Astrocyte (in vitro differentiated cells and primary cell): ENCODE measurements around the gene PDZD2. TPM values are rescaled to one million over a fixed set of nuclear protein-coding genes. Genes with fewer than 3 reads are reported as not detected.
A peak's percentile ranks its signal among the peaks of the same experiment; 100 is the strongest.

ENCODE experiments used
- DNase-seq: peaks from one replicate; pipeline ENCODE4 v3.0.0-alpha.2; 2010; ENCODE audit warnings: low read depth
- FAIRE-seq: peaks from 2 replicates; lab custom pipeline; 2011; peaks lifted over from hg19 to GRCh38; lab: Jason Lieb, UNC
- H2AFZ ChIP-seq: 2 replicates; pipeline ENCODE4 v1.6.0; 2012; ENCODE audit warnings: low read depth, low read length, inconsistent platforms
- H3K27ac ChIP-seq: 2 replicates; pipeline ENCODE4 v1.5.1; 2011; ENCODE audit warnings: low read depth, low read length, inconsistent platforms
- H3K27me3 ChIP-seq: 2 replicates; pipeline ENCODE4 v1.6.0; 2011; ENCODE audit warnings: low read length, inconsistent platforms; ENCODE audit not compliant: insufficient read depth
- H3K36me3 ChIP-seq: 2 replicates; pipeline ENCODE4 v1.5.1; 2011; ENCODE audit warnings: low read length, inconsistent platforms; ENCODE audit not compliant: insufficient read depth
- H3K4me1 ChIP-seq: 2 replicates; pipeline ENCODE4 v1.5.1; 2011; ENCODE audit warnings: low read length, inconsistent platforms; ENCODE audit not compliant: insufficient read depth
- H3K4me2 ChIP-seq: 2 replicates; pipeline ENCODE4 v1.6.0; 2012; ENCODE audit warnings: low read length, inconsistent platforms
- H3K4me3 ChIP-seq: 2 replicates; pipeline ENCODE4 v1.5.1; 2011; ENCODE audit warnings: low read depth, mild to moderate bottlenecking, low read length, inconsistent platforms; ENCODE audit not compliant: insufficient read depth
- H3K79me2 ChIP-seq: 2 replicates; pipeline ENCODE4 v1.6.0; 2012; ENCODE audit warnings: mild to moderate bottlenecking, low read length, inconsistent platforms; ENCODE audit not compliant: insufficient read depth
- H3K9ac ChIP-seq: 2 replicates; pipeline ENCODE4 v1.6.0; 2012; ENCODE audit warnings: mild to moderate bottlenecking, low read length, inconsistent platforms
- H3K9me3 ChIP-seq: 2 replicates; pipeline ENCODE4 v1.5.1; 2012; ENCODE audit warnings: low read depth, mild to moderate bottlenecking, low read length, inconsistent platforms; ENCODE audit not compliant: insufficient read depth
- H4K20me1 ChIP-seq: 2 replicates; pipeline ENCODE4 v1.6.0; 2012; ENCODE audit warnings: low read length, inconsistent platforms; ENCODE audit not compliant: insufficient read depth
- H3K27ac Mint-ChIP-seq: one replicate; pipeline ENCODE4 v1.8.0; 2021; ENCODE audit warnings: mild to moderate bottlenecking, mixed read lengths; ENCODE audit not compliant: unreplicated experiment
- H3K27me3 Mint-ChIP-seq: one replicate; pipeline ENCODE4 v1.8.0; 2021; ENCODE audit warnings: low read depth, mixed read lengths; ENCODE audit not compliant: unreplicated experiment
- H3K36me3 Mint-ChIP-seq: one replicate; pipeline ENCODE4 v1.8.0; 2021; ENCODE audit warnings: low read depth, mixed read lengths; ENCODE audit not compliant: unreplicated experiment
- H3K4me1 Mint-ChIP-seq: one replicate; pipeline ENCODE4 v1.8.0; 2021; ENCODE audit warnings: low read depth, mixed read lengths; ENCODE audit not compliant: unreplicated experiment
- H3K4me3 Mint-ChIP-seq: one replicate; pipeline ENCODE4 v1.8.0; 2021; ENCODE audit warnings: mild to moderate bottlenecking, moderate library complexity, mixed read lengths; ENCODE audit not compliant: unreplicated experiment
- H3K9me3 Mint-ChIP-seq: one replicate; pipeline ENCODE4 v1.8.0; 2021; ENCODE audit warnings: mild to moderate bottlenecking, mixed read lengths; ENCODE audit not compliant: unreplicated experiment
- CTCF ChIP-seq: IDR thresholded peaks from 2 replicates; pipeline ENCODE4 v1.5.1; 2011; ENCODE audit warnings: low read depth, mild to moderate bottlenecking, inconsistent platforms, low read length, moderate library complexity; ENCODE audit not compliant: insufficient read depth
- EZH2 ChIP-seq: IDR thresholded peaks from 2 replicates; pipeline ENCODE4 v1.6.1; 2012; ENCODE audit warnings: mild to moderate bottlenecking, low read length, inconsistent platforms; ENCODE audit not compliant: insufficient read depth
- total RNA-seq: library from RNA; stranded (reverse); gene quantifications from 2 replicates; pipeline ENCODE4 v1.2.1, GENCODE V29; 2021

PDZD2 gene
- total RNA-seq, 1 donor from 2014 or later, result 10.3 TPM

- H4K20me1 ChIP-seq, result no peaks in the 10 kb centered on the region
Observed at GRCh38 chr5:32057187-32058096, 418.5 kb downstream of the PDZD2 start.

GRCh38 chr5:32058101-32058500 lies 419.2 kb downstream of the PDZD2 start:
- no peak overlapping the region for H3K9ac ChIP-seq
- no peaks in the 10 kb centered on the region for H4K20me1 ChIP-seq
- no peak overlapping the region for H2AFZ ChIP-seq
- no peaks in the 10 kb centered on the region for H3K27me3 ChIP-seq
- no peaks in the 10 kb centered on the region for H3K36me3 ChIP-seq
- peaks cover 13% of the 10 kb centered on the region for H3K36me3 Mint-ChIP-seq
- no peaks in the 10 kb centered on the region for H3K9me3 ChIP-seq
- no peaks in the 10 kb centered on the region for H3K79me2 ChIP-seq
- no peak overlapping the region for H3K4me2 ChIP-seq
- H3K27me3 Mint-ChIP-seq, result no peaks in the 10 kb centered on the region
- no peak for TF ChIP-seq CTCF
- no peak for TF ChIP-seq EZH2
- no peak overlapping the region for H3K27ac ChIP-seq
- FAIRE-seq (no peak), DNase-seq (no peak)
- H3K4me1 ChIP-seq, result no peaks in the 10 kb centered on the region
- H3K9me3 Mint-ChIP-seq, result no peaks in the 10 kb centered on the region
- H3K4me3 ChIP-seq, result no peak overlapping the region
- no peak overlapping the region for H3K4me3 Mint-ChIP-seq
- no peak overlapping the region for H3K27ac Mint-ChIP-seq
- no peaks in the 10 kb centered on the region for H3K4me1 Mint-ChIP-seq

More at GRCh38 chr5:32057187-32058096, 418.5 kb downstream of the PDZD2 start:
- no peaks in the 10 kb centered on the region for H3K4me1 ChIP-seq
- Mint-ChIP-seq H3K27ac (no peak overlapping the region), H3K4me1 (no peaks in the 10 kb centered on the region), H3K4me3 (no peak overlapping the region), H3K27me3 (no peaks in the 10 kb centered on the region), H3K36me3 (peaks cover 10% of the 10 kb centered on the region), H3K9me3 (no peaks in the 10 kb centered on the region)
- H3K79me2 ChIP-seq, result no peaks in the 10 kb centered on the region
- peak; percentile 25 for TF ChIP-seq CTCF
- TF ChIP-seq EZH2, result no peak
- no peak overlapping the region for H3K9ac ChIP-seq
- no peaks in the 10 kb centered on the region for H3K27me3 ChIP-seq
- FAIRE-seq (no peak), DNase-seq (no peak)
- H3K4me3 ChIP-seq, result no peak overlapping the region
- no peak overlapping the region for H3K27ac ChIP-seq
- no peak overlapping the region for H3K4me2 ChIP-seq
- H3K9me3 ChIP-seq, result no peaks in the 10 kb centered on the region
- H3K36me3 ChIP-seq, result no peaks in the 10 kb centered on the region
- H2AFZ ChIP-seq, result no peak overlapping the region

- Histone ChIP-seq H4K20me1 (no peaks in the 10 kb centered on the region), H3K27me3 (no peaks in the 10 kb centered on the region), H3K36me3 (no peaks in the 10 kb centered on the region), H3K4me3 (no peak overlapping the region), H3K79me2 (no peaks in the 10 kb centered on the region), H2AFZ (no peak overlapping the region), H3K4me1 (no peaks in the 10 kb centered on the region), H3K27ac (no peak overlapping the region), H3K9me3 (no peaks in the 10 kb centered on the region), H3K9ac (no peak overlapping the region), H3K4me2 (no peak overlapping the region)
- DNase-seq (no peak), FAIRE-seq (no peak)
- Mint-ChIP-seq H3K27ac (no peak overlapping the region), H3K4me1 (no peaks in the 10 kb centered on the region), H3K4me3 (no peak overlapping the region), H3K36me3 (peaks cover 11% of the 10 kb centered on the region), H3K27me3 (no peaks in the 10 kb centered on the region), H3K9me3 (no peaks in the 10 kb centered on the region)
- no peak for TF ChIP-seq CTCF
- TF ChIP-seq EZH2, result no peak
Observed at GRCh38 chr5:32058997-32059396, 420.1 kb downstream of the PDZD2 start.
